Mesenteric fat pad (tissue), 1 donor: ENCODE results near the gene GFER. TPM values are rescaled to one million over a fixed set of nuclear protein-coding genes. Genes with fewer than 3 reads are reported as not detected.

Experiments used
- DNase-seq: peaks from one replicate; pipeline ENCODE4 v3.0.0-alpha.2; 2020; ENCODE audit warnings: low spot score
- total RNA-seq: library from RNA; stranded (reverse); fragmentation: NEBNext Ultra II Directional; extraction: Animal tissue kit (Norgen Biotek cat#: 25700); gene quantifications from one replicate; pipeline ENCODE4 v1.2.1, GENCODE V29; 2021
- donor health status: DM: yes; HTN: yes; CAD: no.

GFER gene
- total RNA-seq, 1 donor from 2014 or later, result 15.7 TPM

DNA sequence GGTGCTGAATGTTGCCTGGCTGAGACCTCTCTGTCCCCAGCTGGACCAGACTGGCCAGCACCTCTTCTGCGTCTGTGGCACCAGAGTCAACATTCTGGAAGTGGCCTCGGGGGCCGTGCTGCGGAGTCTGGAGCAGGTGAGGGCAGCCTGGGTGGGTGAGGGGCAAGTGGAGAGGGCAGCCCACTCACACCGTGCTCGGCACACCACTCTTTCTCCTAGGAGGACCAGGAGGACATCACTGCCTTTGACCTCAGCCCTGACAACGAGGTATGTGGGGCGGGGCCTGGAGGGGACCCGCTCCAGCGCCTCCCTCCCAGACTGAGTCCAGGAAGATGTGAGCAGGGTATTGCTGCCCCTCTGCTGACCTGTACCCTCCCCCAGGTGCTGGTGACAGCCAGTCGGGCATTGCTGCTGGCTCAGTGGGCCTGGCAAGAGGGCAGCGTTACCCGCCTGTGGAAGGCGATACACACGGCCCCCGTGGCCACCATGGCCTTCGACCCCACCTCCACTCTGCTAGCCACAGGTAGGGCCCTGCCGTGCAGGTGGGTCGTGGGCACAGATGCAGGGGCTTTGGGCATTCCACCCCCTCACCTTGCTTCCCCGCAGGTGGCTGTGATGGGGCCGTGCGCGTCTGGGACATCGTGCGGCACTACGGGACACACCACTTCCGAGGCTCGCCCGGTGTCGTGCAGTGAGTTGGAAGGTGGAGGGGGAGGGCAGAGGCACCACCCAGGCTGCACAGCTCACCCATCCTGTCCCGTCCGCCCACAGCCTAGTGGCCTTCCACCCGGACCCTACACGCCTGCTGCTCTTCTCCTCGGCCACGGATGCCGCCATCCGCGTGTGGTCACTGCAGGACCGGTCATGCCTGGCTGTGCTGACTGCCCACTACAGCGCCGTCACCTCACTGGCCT lies 9.6 kb upstream of the GFER start:
- no peak for DNase-seq

DNA sequence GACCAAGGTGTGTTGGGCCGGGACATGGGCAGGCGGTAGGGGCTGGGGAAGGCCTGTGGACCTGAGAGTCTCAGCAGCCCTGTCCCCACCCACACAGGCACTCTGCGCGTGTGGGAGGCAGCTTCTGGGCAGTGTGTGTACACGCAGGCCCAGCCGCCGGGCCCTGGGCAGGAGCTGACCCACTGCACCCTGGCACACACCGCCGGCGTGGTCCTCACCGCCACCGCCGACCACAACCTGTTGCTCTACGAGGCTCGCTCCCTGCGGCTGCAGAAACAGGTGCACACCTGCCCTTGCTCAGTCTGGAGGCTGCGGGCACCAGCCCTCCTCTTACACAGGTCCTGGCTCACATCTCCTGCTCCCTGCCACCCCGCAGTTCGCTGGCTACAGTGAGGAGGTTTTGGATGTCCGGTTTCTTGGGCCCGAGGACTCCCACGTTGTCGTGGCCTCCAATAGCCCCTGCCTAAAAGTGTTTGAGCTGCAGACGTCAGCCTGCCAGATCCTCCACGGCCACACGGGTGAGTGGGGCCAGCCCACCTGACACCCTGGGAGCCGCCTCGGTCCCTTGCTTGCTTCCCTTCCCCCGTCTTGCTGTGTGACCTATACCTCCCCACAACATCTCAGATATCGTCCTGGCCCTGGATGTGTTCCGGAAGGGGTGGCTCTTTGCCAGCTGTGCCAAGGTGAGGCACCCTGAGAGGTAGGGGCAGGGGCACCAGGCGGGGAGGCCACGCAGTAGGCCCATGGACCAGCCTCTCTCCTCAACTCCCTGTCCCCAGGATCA lies 8.4 kb upstream of the GFER start:
- DNase-seq, result no peak

DNA sequence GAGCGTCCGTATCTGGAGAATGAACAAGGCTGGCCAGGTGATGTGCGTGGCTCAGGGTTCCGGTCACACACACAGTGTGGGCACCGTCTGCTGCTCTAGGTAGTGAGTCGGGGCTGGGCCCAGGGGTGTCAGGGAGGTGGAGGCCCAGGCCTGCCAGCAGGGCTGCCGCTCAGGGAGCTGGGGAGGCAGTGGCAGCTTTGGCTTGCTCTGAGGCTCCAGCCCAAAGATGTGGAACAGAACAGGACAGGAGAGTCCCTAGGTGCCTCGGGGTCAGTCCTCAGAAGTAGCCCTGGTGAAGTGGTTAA lies 7.8 kb upstream of the GFER start:
- no peak for DNase-seq

DNA sequence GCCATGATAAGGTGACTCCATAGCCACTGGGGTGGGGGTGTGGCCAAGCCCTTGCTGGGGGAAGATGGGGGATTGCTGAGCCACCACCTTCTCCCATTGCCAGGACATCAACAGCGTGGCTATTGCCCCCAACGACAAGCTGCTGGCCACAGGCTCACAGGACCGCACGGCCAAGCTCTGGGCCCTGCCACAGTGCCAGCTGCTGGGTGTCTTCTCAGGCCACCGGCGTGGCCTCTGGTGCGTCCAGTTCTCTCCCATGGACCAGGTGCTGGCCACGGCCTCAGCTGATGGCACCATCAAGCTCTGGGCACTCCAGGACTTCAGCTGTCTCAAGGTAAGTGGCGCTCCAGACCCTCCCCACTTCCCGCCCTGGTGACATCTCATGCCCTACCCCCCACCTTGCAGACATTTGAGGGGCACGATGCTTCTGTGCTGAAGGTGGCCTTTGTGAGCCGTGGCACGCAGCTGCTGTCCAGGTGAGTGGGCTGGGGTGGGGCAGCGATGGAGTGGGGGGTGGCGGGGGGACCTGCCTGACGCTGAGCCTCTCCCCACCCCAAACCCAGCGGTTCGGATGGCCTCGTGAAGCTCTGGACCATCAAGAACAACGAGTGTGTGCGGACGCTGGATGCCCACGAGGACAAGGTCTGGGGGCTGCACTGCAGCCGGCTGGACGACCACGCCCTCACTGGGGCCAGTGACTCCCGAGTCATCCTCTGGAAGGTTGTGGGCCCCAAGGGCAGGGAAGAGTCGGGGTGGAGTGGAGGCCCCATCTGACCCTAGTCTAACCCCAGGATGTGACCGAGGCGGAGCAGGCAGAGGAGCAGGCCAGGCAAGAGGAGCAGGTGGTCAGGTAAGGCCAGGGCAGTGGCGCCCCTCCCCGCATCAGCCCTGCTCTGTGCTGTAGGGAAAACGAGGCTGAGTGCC lies 6.8 kb upstream of the GFER start:
- DNase-seq, result no peak

DNA sequence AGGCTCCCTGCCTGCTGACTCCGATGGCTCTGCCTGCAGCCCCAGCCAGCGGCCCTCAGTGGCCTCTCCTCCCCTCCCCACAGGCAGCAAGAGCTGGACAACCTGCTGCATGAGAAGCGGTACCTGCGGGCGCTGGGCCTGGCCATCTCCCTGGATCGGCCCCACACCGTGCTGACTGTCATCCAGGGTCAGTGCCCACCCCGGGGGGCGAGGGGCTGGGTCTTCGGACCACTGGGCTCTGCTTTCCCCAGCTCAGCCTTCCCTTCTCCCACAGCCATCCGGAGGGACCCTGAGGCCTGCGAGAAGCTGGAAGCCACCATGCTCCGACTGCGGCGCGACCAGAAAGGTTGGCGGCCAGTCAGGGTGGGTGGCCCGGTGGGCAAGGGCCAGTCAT lies 6.1 kb upstream of the GFER start:
- DNase-seq, result no peak

DNA sequence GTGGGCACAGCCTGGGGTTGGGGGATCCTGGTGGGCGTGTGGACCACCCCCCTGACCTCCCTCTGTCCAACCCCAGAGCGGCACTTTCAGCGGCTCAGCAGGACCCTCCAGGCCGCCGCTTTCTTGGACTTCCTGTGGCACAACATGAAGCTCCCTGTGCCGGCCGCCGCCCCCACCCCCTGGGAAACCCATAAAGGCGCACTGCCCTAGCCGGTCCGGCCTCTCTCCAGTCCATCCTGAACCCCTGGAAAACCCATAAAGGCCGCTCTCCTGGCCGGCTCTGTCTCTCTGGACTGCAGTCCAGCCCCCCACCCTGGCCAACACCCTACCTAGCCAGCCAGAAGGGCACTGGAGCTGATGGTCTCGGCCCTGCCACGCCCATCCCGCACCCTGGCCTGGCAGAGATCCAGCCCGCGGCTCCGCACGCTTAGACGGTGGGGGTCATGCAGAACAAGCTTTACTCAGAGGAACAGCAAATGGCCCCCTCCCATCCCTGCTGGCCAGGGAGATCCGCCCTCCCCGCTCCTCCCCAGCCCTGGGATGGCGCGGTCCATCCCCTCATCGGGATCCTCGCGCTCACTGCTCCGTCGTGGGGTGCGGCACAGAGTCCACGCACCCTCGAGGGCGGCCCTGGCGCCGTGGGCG lies 5.4 kb upstream of the GFER start:
- no peak for DNase-seq

DNA sequence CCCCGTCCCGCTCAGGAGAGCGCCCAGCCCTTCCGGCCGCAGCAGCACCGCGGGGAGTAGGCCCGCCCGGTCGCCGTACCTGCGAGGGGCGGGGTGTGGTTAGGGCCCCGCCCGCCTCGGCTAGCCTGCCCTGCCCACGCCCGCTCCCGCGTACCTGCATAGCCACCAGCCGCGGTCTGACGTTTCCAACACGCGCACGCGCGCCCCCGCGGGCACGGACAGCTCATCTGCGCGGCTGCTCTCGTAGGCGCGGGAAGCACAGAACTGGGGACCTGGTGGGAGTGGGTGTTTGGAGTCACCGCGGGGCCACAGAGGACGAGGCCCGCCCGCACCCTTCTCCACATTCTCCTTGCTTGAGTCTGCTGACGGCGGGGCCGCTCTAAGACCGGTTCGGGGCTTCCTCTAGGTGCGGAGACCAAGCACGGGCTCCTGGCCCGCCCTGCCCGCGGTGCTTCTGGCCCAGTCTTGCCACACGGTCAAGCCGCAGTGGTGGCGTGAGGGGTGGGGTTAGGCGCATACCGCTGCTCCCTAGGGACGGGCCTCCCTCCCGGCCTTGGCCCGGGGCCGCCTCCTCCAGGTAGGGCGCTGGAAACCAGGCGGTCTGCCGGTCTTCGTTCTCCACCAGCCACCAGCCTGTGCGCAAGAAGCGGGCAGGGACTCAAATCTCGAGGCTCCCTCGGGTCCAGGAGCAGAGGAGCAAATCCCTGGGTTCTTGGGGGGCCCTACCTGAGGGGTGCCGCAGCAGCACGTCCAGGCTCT lies 4.5 kb upstream of the GFER start:
- DNase-seq, result no peak

DNA sequence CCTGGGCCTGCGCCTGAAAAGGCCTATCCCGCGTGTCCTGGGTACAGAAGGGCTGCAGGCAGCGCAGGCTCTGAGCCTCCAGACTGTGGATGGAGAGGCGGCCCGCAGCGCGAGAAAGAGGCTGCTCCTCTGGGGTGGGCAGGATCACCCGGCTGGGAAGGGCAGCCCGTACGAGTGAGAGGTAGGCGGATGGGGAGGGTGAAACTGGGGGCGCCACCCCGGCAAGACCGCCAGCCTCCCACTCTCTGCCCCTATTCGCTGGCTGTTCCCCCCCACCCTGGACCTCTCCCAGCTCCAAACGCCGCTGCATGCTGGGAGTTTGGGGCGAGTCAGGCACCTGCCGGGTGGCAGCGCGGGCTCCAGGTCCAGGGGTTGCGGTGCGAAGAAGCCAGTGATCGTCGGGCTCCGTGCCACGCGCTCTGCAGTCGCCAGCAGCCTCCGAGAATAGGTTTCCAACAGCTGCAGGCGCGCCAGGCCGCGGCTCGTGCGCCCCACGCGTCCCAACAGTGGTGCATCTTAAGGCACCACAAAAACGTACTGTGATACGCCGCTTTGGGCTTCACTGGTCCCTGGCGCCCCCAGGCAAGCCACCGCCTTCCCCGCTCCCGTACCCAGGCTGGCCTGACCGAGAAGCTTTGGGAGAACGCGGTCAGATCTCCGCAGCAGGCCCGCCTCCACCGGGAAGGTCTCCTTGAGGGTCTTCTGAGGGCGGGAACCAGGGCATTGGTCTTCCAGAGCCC lies 3.8 kb upstream of the GFER start:
- no peak for DNase-seq

DNA sequence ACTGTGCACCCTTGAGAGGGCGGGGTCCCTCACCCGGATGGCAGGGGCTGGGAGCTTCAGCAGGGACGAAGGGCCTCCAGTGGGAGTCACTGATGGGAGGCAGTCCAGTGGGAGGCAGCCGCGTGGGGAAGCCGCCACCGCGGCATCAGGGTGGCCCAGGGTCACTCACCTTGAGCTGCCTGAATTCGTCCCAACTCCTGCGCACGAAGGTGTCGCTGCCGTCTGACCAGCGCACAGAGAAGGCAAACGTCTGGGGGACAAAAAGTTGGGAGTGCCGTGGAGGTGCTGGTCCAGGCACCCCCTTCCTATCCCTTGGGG lies 3.3 kb upstream of the GFER start:
- DNase-seq, result no peak

DNA sequence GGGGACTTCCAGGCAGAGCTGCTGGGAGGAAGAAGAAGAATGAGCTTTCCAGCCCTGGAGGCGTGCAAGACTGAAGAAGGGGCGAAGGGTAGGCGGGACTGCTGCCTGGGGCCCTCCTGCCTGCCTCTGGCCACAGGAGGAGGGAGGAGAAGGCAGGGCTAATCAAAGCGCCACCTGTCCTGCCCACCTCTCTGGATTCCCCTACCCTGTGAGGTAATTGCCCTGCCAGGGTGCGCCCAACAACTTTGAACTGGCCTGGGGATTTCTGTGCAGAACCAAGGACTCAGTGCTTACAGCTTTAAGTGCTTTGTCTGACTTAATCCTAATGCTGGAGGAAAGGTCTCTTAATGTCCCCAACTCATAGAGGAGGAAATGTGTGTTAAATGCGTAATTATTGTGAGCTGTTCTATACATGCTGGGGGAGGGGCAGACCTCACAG lies 2.6 kb upstream of the GFER start, which contains the start of gene NOXO1:
NOXO1 (minus strand) TSS at position 72 of the 439 bp plus-strand sequence. CDS start 290 bp downstream, outside the sequence.
- no peak for DNase-seq

DNA sequence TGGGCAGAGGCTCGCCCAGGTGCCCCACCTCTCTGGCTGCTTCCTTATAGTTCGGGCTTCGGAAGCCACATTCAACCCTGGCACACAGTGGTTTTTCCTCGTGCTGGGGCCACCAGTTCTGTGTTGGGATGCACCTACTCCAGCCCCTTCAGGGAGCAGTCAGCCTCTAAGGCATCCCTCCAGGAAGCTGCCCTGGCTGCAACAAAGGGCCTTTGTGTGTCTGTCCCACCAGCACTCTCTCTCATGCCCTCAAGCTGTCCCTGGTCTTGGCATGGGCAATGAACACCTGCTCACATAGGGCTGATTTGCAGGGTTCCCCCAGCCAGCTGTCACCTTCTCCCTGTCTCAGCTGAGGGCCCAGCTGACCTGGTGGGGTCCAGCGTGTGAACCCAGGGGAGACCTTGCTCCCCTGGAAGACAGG lies 2.0 kb upstream of the GFER start:
- no peak for DNase-seq

DNA sequence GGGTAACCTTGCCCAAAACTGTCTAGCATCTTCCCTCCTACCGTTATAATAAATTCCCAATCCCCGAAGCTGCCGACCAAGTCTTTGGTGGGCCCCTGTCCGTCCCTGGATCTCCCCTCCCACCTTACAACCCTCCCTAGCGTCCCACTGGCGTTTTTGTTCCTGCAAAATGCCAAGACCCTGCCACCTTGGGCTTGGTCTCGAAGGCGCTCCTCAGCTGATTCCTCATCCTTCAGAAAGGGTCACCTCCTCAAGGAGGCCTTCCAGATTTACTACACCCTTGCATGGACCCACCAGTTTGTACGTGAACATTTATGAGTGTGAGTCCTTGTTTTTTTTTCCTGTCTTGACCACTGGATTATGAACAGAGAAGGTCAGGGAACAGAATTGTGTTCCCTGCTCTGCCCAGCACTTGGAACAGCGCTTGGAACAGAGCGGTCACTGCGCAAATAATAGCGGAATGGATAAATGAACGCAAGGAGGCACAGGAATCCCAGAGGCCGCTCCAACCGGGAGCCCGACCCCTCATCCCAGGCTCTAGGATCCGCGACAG lies 926 bp upstream of the GFER start:
- no peak for DNase-seq

DNA sequence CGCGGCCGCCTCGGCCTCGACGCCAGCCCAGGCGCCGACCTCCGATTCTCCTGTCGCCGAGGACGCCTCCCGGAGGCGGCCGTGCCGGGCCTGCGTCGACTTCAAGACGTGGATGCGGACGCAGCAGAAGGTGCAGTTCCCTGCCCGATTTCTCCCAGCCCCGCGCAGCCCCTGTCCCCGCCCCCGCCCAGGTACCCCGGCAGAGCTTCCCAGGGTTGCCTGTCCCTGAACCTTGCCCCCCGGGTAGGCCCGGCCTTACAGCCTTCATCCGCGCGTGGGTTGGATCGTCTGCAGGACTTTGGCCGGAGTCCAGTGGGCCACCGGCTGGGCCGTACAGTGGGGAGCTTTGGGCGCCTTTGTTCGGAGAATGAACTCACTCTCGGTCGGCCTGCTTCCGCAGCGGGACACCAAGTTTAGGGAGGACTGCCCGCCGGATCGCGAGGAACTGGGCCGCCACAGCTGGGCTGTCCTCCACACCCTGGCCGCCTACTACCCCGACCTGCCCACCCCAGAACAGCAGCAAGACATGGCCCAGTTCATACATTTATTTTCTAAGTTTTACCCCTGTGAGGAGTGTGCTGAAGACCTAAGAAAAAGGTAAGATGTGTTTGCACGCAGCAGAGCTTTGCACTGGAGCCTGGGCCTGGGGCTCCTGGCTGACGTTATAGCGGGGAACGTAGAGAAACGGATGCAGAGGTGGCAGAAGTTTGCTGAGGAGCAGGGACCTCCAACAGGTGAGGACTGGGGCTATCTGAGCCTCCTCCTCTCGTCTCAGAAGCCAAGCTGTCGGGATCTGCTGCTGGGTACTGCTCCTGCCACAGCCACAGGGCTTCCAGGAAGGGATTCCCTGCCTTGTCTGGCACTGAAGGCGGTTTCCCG lies 593 bp downstream of the GFER start:
- no peak for DNase-seq

DNA sequence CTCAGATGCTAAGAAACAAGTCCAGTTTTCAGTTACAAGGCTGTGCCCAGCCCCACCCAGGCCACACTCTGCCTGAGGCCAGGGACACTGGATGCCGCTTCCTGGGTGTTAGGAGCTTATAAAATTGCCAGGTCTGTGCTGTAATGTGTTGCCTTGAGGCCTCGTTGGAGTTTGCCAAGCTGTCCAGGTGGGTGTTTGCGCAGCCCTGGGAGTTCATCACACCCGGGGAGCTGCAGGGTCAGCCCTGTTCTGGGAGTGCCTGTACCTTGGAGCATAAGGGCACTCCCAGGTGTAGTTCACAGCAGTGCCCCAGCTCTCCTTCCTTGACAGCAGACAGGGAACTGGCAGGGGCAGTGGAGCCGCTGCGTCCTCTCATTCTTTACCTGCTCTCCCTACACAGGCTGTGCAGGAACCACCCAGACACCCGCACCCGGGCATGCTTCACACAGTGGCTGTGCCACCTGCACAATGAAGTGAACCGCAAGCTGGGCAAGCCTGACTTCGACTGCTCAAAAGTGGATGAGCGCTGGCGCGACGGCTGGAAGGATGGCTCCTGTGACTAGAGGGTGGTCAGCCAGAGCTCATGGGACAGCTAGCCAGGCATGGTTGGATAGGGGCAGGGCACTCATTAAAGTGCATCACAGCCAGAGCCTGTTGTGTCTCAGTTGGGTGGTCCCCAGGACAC lies 1.6 kb downstream of the GFER start:
- no peak for DNase-seq

DNA sequence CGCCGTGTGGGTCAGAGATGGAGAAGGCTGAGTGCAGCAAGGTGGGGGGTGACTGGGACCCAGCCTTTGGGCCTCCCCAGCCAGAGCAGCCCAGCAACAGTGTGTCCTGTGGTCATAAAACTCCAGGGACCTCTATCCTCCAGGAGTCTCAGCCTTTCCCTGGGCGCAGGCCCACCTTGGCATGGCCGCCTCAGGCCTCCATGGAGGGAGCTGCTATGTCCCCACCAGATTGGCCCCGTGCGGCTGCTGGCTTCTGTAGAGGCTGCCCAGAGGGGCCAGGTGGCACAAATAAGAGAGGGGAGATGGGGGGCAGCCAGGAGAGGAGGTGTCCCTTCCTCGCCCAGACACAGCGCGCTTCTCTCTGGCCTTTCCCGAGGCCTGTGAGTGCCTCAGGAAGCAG lies 3.2 kb downstream of the GFER start:
- DNase-seq, result no peak

DNA sequence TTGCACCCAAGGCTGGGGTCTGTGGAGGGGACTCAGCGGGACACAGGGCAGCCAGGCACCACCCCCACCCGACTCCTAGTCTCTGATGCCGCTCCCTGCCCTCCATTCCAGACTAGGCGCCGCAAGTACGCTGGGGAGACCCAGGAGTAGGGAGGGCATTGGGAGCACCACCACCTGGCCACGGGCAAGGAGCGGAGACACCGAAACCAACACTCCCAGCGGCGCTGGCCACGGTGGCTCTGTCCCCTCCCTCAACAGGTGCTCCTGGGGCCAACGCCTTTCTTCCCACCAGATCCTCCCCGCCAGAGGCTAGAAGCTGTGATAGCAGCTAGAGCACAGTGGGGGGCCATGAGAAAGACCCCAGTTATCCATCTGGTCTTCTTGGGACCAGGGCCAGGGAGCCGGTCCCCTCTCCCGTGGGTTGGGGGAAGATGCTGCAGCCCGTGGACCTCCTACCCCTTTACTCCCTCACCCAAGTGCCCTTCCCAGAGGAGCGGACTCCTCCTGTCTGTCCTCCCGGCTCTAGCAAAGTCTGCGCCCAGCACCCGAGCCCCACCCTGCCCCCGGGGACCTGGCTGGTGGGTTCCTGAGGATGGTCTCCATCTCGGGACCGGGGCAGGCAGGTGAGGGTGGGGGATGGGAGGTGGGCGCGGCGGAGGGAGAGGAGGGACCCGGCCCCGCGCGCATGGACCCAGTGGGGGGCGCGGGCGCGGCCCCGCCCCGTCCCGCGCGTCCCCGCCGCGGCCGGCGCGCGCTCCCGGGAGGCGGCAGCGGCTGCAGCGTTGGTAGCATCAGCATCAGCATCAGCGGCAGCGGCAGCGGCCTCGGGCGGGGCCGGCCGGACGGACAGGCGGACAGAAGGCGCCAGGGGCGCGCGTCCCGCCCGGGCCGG lies 5.5 kb downstream of the GFER start, which contains the start of gene SYNGR3:
SYNGR3 (plus strand) TSS at position 762 of the 892 bp plus-strand sequence. CDS start 133 bp downstream, outside the sequence.
- DNase-seq, result no peak

DNA sequence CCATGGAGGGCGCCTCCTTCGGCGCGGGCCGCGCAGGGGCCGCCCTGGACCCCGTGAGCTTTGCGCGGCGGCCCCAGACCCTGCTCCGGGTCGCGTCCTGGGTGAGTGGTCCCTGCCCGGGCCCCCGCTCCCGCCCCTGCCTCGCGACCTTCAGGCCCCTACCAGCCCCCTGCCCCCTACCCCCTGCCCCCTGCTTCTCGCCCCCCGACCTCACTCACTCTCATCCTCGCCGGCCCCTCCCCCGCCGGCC lies 6.0 kb downstream of the GFER start:
- no peak for DNase-seq
